ENCODE data around the gene SMR3B. TPM values are rescaled to one million over a fixed set of nuclear protein-coding genes. Genes with fewer than 3 reads are reported as not detected.

Gene SMR3B
- total RNA-seq, 1 donor from 2014 or later = not detected

DNA sequence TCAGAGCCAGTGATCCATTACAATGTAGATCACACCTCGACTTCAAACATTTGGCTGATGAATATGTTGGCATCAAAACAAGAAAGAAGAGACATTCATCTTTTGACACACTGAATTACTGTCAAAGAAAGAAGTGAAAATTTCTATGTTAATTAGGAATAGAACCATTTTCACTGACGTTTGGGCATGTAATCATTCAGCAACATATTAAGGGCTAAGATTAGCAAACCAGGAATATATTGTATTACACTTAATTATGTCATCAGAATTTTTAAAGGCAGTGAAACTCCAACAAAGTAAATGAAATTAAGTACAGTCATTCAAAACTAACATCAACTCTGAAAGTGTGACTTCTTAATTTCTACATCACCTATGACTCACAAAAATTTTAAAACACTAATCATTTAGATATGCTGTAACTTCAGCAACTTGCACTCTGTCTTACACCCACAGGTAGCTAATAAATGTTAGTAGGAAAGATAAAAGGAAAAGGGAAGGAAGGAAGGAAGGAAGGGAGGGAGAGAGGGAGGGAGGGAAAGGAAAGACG lies 23.7 kb upstream of the SMR3B start:
- Histone ChIP-seq H3K36me3 (no peaks in the 10 kb centered on the region), H3K27me3 (no peaks in the 10 kb centered on the region), H3K9me3 (no peaks in the 10 kb centered on the region), H3K4me3 (no peak overlapping the region), H3K27ac (no peak overlapping the region), H3K4me1 (no peaks in the 10 kb centered on the region)
- intact Hi-C loops (cut with DNase I) = no loop called here
- TF ChIP-seq, protein P1, sequence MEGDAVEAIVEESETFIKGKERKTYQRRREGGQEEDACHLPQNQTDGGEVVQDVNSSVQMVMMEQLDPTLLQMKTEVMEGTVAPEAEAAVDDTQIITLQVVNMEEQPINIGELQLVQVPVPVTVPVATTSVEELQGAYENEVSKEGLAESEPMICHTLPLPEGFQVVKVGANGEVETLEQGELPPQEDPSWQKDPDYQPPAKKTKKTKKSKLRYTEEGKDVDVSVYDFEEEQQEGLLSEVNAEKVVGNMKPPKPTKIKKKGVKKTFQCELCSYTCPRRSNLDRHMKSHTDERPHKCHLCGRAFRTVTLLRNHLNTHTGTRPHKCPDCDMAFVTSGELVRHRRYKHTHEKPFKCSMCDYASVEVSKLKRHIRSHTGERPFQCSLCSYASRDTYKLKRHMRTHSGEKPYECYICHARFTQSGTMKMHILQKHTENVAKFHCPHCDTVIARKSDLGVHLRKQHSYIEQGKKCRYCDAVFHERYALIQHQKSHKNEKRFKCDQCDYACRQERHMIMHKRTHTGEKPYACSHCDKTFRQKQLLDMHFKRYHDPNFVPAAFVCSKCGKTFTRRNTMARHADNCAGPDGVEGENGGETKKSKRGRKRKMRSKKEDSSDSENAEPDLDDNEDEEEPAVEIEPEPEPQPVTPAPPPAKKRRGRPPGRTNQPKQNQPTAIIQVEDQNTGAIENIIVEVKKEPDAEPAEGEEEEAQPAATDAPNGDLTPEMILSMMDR (IDR thresholded peaks at IDR 0.05) = no peak
- ATAC-seq (no peak), DNase-seq (no peak)

DNA sequence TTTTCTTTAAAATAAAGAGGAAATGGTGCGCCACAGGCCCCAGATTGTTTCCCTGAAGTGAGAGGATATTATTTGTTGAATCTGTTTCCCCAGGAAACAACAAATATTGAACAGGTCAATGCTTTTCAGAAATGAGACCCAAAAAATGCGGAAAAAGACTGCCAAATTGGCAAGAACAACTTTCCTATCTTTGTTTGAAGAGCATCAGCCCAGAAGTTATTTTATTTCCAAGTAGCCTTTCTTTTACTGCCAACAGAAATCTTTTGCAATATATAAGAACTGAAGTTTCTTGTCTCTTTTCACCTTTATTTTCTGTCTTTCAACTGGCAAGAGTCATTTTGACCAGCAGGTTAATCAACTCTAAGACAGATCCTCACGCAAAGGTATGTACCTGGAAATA lies 22.5 kb upstream of the SMR3B start, which contains the start of gene SMR3A:
Gene SMR3A, plus strand, starts transcription at position 301 of the 400 bp plus-strand sequence. CDS start 1,356 bp downstream, outside the sequence.
- H3K9me3 ChIP-seq = no peaks in the 10 kb centered on the region

DNA sequence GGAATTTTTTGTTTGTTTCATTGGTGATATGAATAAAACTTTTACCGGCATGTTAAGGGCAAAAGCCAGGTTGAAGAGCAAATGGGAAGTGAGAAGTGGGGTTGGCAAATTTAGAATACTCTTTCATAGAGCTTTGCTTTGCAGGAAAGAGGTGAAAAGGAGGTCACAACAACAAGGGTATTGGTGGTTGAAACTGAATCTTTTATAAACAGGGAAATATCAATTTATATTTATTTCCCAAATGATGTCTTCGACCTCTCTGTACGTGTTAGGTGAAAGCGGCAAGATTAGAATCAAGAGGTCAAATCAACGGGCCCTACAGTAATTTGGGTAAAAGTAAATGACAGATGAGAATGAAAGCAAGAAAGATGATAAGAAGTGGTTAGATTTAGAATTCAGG lies 18.9 kb upstream of the SMR3B start:
- intact Hi-C loops (cut with DNase I) = no loop called here
- DNase-seq (no peak), ATAC-seq (no peak)
- Histone ChIP-seq H3K27ac (no peak overlapping the region), H3K4me1 (no peaks in the 10 kb centered on the region), H3K36me3 (no peaks in the 10 kb centered on the region), H3K27me3 (no peaks in the 10 kb centered on the region), H3K9me3 (no peaks in the 10 kb centered on the region), H3K4me3 (no peak overlapping the region)
- TF ChIP-seq, protein P1 (IDR thresholded peaks at IDR 0.05) = no peak

More for the DNA sequence above, 22.5 kb upstream of the SMR3B start, which contains the start of gene SMR3A:
- DNase-seq (no peak), ATAC-seq (no peak)
- Histone ChIP-seq H3K4me1 (no peaks in the 10 kb centered on the region), H3K36me3 (no peaks in the 10 kb centered on the region), H3K27me3 (no peaks in the 10 kb centered on the region), H3K27ac (no peak within 1 kb of the TSS), H3K4me3 (no peak within 1 kb of the TSS)
- TF ChIP-seq, protein P1 (IDR thresholded peaks at IDR 0.05) = no peak
- intact Hi-C loops (cut with DNase I) = no loop called here

DNA sequence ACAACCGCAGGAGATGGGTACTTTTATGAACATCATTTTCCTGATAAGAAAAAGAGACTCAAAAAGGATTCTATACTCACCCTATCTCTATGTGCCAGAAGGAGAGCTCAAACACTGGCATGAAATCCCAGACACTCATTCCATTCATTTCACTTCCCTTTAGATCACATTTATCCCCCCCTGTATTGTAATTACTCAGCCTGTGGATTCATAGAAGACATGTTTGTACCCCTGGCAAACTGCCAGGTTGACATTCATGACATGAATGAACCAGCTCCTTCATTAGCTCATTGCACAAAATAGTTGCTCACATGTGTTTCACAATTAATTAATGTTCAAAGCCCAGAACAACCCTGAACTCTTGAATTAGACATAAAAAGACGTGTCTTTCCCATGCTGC lies 17.5 kb upstream of the SMR3B start:
- Histone ChIP-seq H3K36me3 (no peaks in the 10 kb centered on the region), H3K27me3 (no peaks in the 10 kb centered on the region), H3K4me3 (no peak overlapping the region), H3K4me1 (no peaks in the 10 kb centered on the region), H3K27ac (no peak overlapping the region), H3K9me3 (no peaks in the 10 kb centered on the region)
- TF ChIP-seq, protein P1 (IDR thresholded peaks at IDR 0.05) = no peak
- ATAC-seq = no peak
- DNase-seq = no peak
- intact Hi-C loops (cut with DNase I) = no loop called here

DNA sequence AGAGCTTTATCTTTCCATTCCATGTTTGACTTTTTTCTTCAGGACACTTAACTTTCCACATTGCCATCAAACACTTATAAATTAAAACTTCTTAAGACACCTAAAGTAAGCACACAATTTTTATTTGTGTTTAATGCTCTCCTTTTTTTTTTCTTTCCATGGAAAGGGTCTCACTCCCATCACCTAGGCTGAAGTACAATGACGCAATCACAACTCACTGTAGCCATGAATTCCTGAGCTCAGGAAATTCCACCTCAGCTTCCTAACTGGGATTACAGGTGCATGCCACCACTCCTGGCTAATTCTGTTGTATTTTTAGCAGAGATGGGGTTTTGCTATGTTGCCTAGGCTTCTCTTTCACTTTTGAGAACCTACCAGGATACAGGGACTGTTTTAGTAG lies 15.1 kb upstream of the SMR3B start:
- intact Hi-C loops (cut with DNase I) = no loop called here

More for the DNA sequence above, 15.1 kb upstream of the SMR3B start:
- H3K4me1 ChIP-seq = no peaks in the 10 kb centered on the region
- H3K9me3 ChIP-seq = no peaks in the 10 kb centered on the region
- no peaks in the 10 kb centered on the region for H3K27me3 ChIP-seq
- no peak overlapping the region for H3K4me3 ChIP-seq
- no peak overlapping the region for H3K27ac ChIP-seq
- H3K36me3 ChIP-seq = no peaks in the 10 kb centered on the region
- no peak for ATAC-seq
- DNase-seq = no peak
- TF ChIP-seq, protein P1 (IDR thresholded peaks at IDR 0.05) = no peak

All from upper lobe of right lung (tissue), 1 donor.